Embryonic facial prominence (tissue), 1 donor: Measurements from ENCODE around the gene WTAP.

Source experiments
- DNase-seq: peaks from one replicate; pipeline ENCODE4 v3.0.0-alpha.2; 2016; ENCODE audit errors: extremely low spot score

Gene WTAP

GRCh38 chr6:159805440-159806020, 78.2 kb downstream of the WTAP start:
- no peak for DNase-seq
